Measurements from ENCODE around the gene FBLN1.

- TF ChIP-seq CTCF (conservative IDR thresholded peaks at IDR 0.05 in 1 of 2, IDR thresholded peaks at IDR 0.05 in 1 of 2; ENCODE audit: extremely low read depth in 1 of 2, insufficient read depth in 1 of 2, low read depth in 1 of 2, low read length in 2 of 2), result no peak
- no peak for TF ChIP-seq EZH2 (IDR thresholded peaks at IDR 0.05; ENCODE audit: borderline replicate concordance, low read length)
These were observed 115.3 kb downstream of the FBLN1 start for GRCh38 chr22:45617948-45618347.
